Measurements from ENCODE around the gene TMEM123.
A peak's percentile ranks its signal among the peaks of the same experiment; 100 is the strongest.

The TMEM123 gene

DNA sequence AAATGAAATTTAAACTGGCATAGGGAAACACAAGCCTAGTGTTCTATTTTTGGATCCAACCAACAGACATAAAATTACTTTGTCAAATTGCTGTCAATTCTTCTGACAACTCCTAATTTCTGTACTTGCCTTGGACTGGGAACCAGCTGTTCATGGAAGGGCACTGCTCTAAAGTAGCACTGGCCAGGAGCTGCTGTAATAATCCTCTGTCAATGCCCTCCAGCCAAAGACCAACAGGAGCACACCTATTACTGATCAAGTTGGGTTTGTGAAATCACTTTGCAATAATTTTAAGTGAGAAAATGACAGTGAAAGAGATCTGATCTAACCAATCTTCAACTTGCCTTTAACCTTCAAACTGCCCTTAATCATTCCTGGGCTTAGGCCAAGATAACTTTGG lies 18.9 kb upstream of the TMEM123 start:
- DNase-seq, result no peak

DNA sequence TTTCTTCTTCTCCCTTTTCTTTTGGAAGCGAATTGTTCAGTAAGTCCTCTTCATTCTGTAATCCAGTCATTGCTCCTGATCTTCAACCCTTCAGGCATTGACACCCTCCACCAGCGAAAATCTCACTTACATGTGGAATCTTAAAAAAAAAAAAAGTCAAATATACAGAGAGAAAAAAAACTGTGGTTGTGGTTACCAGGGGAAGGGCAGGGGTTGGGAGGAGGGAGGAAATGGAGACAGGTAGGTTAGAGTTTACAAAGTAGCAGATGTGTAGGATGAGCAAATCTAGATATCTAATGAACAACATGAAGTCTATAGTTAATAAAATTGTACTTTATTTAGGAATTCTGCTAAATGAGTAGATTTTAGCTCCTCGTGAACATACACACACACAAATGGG lies 17.7 kb upstream of the TMEM123 start:
- no peak for DNase-seq

DNA sequence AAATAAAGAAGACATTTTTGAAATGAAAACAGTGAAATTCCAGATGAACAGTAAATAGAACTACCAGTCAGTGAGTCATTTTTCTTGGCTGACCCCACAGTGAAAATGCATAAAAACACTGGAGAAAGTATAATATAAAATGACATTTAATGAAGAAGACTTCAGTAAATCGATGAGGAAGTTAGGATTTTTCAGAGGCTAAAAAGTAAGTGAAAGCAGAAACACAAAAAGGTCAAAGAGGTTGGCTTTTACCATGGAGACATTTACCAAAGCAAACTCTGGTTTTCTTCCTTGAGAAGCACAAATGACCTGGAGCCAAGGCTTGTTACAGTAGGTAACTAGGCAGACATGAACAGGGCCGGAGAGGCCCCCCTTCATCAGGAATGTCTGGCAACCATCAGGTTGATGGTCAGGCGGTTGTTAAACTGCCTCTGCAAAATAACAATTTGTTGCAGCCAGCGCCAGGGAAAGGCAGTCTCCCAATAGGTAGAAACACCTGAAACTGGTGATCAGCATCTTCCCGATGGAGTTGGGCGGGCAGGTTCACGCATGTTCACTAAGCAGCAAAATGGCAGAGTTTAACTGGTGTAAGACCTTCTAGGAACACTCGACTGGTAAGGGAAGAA lies 16.7 kb upstream of the TMEM123 start:
- DNase-seq, result peak; percentile 27

DNA sequence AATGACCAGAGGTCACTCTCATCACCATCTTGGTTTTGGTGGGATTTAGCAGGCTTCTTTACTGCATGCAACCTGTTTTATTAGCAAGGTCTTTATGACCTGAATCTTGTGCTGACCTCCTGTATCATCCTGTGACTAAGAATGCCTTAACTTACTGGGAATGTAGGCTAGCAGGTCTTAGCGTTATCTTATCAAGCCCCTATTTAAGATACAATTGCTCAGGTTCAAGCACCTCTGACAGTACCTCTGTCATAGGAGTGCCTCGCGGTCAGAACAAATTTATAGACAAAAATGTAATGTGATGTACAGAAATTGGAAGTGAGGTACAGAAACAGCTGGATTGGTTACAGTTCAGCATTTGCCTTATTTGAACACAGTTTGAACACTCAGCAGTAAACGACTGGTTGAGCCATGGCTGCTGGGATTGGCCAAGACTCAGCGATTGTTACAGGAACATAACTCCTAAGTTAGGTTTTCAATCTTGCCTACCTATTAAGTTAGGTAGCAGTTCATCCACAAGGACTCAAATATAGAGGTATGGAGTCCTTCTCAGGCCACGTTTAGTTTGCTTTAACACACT lies 16.1 kb upstream of the TMEM123 start:
- DNase-seq, result peak; percentile 7

GRCh38 chr11:102467853-102468580 lies 15.5 kb upstream of the TMEM123 start:
- no peak for DNase-seq

- no peak for DNase-seq
These were observed 14.6 kb upstream of the TMEM123 start for GRCh38 chr11:102467080-102467708.

DNA sequence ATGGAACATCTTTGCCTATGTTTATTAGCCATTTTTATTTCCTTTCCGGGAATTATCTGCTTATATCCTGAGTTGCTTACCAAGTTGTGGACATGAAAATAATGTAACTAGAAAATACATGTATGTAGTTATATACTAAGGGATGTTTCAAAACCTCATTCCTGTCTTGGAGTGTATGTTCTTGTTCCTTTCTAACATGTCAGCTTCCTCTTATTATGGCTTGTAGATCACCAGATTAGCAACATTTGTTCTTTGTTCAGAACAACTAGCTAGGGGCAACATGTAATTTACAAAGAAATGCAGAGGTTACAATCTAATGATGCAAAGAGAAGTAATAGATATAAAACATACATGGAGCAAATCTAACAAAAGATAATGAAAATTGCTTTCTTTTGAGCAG lies 13.1 kb upstream of the TMEM123 start:
- no peak for DNase-seq

DNA sequence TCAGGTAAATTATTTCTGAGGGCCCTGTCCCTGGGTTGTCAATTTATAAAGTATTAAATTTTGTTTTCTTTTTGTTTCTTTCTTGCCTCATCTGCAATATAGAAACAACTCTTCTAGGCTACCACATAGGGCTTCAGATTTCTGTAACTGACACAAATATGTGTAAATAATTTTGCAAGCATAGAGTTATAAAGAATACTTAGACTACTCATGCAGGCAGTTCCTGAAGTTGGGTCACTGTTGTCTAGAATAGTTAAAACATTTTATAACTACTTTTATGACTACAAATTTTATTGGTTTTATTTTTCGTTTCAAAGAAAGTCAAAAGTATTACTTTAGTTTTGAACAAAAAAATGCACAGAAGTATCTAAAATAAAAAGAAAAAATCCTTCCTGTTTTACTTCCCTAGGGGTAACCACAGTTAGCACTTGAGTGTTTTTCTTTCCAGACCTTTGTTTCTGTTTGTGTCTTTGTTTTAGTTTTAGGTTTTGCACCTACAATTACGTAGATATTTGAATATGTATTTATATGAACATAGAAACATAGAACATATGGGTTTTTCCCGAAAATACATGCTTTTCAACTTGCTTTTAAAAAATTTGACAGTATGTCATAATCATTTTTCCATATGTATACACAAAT lies 12.4 kb upstream of the TMEM123 start:
- no peak for DNase-seq

DNA sequence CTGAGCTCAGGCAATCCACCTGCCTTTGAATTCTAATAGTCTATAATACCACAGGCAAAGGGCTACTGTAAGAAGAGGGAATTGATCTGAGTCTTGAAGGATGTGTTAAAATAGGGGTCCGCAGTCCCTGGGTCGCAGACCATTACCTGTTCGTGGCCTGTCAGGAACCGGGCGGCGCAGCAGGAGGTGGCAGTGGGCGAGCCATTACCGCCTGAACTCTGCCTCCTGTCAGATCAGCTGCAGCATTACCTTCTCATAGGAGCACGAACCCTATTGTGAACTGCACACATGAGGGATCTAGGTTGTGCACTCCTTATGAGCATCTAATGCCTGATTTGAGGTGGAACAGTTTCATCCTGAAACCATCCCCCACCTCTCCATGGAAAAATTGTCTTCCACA lies 11.5 kb upstream of the TMEM123 start:
- DNase-seq, result no peak

DNA sequence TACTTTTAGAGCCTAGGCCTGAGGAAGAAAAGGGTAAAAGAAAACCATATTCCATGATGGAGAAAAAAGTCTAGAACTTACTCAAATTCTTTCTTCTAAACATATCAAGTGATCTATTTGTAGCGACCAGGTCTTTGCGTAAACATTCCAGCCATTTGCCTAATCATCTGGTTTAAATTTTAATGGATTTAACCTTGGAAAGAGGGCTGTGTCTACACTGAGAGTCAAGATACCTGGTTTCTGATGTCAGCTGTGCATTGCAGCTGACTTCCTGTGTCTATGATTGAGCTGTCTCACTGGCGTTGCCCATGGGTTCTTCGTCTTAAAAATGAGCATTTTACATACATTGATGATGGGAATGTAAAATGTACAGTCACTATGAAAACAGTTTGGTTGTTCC lies 10.0 kb upstream of the TMEM123 start:
- DNase-seq, result no peak

- no peak for DNase-seq
These were observed 6.8 kb upstream of the TMEM123 start for GRCh38 chr11:102459393-102459792.

DNA sequence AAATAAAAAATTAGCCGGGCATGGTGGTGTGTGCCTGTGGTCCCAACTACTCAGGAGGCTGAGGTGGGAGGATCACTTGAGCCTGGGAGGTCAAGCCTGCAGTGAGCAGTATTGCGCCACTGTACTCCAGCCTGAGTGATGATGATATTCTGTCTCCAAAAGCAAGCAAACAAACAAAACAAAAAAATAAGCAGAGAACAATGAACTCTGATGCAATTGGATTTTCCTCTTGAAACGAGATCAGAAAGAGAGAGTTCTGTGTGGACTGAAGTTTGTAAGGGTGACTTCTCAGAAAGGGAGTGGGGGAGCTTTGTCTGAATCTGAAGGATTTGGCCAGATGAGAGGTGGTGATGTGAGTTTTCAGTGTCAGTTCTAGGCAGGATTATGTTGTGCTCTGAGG lies 6.0 kb upstream of the TMEM123 start:
- DNase-seq, result no peak

DNA sequence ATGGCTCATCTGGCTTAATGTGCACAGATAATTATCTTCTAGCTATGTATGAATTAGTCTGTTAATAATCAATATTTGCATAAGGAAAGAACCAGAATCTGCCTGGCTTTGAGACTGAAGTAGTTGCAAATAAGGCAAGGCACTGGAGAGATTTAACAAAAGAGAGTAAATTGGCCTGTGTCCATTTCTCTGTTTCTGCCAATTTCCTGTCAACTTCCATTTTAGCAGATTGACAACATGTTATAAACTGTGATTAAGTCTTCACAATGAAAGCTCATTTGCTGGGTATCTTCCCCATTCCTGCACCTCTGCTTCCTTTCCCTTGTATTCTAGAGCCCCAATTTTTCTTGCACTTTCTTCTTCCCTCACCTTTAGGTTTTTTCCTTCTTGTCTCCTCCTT lies 5.3 kb upstream of the TMEM123 start:
- no peak for DNase-seq

- DNase-seq, result no peak
These were observed 4.6 kb upstream of the TMEM123 start for GRCh38 chr11:102457056-102457677.

DNA sequence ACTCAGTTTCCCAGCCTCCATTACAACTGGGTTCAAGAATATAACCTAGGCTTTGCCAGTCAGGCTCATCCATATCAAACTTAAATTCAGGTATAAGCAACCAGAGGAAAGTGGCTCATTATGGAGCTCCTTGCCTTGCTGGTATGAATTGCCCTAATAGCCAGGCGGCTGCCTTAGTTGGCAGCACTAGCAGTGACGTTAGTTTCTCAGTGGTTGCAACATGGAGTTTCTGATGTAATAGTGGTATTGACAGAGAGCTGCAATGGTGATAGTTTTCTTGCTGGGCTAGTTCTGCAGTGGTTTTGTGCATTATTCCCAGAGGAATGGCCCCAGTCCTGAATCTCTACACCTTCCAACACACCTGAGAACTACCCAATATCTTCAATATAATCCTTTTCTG lies 3.8 kb upstream of the TMEM123 start:
- DNase-seq, result peak; percentile 23

- no peak for DNase-seq
These were observed 1.4 kb upstream of the TMEM123 start for GRCh38 chr11:102453921-102454320.

- DNase-seq, result peak; percentile 5
These were observed 734 bp upstream of the TMEM123 start for GRCh38 chr11:102453302-102453695.

- peak; percentile 34 for DNase-seq
These were observed 694 bp downstream of the TMEM123 start for GRCh38 chr11:102451681-102452460.

DNA sequence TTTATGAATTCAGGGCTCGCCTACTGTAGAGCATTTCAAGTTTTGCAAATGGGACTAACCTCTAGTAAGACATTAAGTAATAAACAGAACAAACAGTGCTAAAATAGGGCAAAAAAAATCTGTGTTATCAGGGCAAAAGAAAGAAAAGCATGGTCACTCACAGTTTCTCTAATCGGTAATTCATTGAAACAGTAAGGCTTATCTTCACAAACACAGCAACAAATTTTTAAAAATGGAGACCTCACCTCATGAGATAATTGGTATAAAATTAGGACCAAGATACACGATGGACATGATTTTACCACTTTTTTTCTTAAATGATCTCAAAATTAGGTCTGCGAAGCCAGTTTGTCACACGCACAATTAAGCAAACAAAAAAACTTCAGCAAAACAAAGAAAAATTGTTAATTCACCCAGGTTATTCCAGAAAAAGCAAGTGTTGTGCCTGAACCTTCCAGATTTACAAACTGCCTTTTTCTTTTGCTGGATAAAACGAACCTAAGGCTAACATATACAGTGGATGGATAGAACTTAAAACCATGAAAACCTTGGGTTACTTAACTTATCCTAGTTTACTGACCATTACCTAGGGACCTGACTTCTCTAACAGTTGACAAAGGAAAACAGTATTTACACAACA lies 1.4 kb downstream of the TMEM123 start:
- no peak for DNase-seq

GRCh38 chr11:102449651-102450570 lies 2.7 kb downstream of the TMEM123 start:
- DNase-seq, result no peak
